ENCODE data around the gene WDR86. TPM values are rescaled to one million over a fixed set of nuclear protein-coding genes. Genes with fewer than 3 reads are reported as not detected.
A peak's percentile ranks its signal among the peaks of the same experiment; 100 is the strongest.

The WDR86 gene
- total RNA-seq, 4 donors from 2014 or later = 17.2 to 41.5 (median 22.1) TPM

GRCh38 chr7:151454305-151454704 is 44.5 kb upstream of the WDR86 start:
- ATAC-seq (ENCODE audit: low FRiP score) = no peak
- TF ChIP-seq, protein P1, sequence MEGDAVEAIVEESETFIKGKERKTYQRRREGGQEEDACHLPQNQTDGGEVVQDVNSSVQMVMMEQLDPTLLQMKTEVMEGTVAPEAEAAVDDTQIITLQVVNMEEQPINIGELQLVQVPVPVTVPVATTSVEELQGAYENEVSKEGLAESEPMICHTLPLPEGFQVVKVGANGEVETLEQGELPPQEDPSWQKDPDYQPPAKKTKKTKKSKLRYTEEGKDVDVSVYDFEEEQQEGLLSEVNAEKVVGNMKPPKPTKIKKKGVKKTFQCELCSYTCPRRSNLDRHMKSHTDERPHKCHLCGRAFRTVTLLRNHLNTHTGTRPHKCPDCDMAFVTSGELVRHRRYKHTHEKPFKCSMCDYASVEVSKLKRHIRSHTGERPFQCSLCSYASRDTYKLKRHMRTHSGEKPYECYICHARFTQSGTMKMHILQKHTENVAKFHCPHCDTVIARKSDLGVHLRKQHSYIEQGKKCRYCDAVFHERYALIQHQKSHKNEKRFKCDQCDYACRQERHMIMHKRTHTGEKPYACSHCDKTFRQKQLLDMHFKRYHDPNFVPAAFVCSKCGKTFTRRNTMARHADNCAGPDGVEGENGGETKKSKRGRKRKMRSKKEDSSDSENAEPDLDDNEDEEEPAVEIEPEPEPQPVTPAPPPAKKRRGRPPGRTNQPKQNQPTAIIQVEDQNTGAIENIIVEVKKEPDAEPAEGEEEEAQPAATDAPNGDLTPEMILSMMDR (IDR thresholded peaks at IDR 0.05) = no peak
- peak; percentile 19 for DNase-seq (ENCODE audit: low spot score)

DNA sequence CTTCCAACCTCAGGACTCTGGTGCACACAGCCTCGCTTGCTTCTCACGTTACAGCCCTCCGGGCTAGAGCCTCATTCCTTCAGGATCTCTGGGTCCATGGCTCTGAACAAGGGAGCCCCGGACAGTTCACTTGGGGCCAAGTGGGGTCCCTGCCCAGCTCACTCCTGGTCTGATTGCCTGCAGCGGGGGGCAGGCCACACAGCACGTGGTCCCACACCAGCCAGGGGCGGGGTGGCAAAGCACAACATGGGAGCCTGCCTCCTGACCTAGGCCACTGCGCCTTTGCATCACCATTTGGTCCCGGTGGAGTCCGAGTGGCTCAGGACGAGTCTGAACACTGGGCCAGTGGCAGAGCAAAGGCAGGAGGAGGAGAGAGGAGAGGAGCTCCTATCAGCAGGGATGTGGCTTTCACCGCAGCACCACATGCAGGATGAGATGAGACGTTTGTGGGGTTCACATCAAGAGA is 43.5 kb upstream of the WDR86 start:
- DNase-seq (ENCODE audit: low spot score) (peak; percentile 17), ATAC-seq (ENCODE audit: low FRiP score) (no peak)
- TF ChIP-seq, protein P1 (IDR thresholded peaks at IDR 0.05) = no peak

DNA sequence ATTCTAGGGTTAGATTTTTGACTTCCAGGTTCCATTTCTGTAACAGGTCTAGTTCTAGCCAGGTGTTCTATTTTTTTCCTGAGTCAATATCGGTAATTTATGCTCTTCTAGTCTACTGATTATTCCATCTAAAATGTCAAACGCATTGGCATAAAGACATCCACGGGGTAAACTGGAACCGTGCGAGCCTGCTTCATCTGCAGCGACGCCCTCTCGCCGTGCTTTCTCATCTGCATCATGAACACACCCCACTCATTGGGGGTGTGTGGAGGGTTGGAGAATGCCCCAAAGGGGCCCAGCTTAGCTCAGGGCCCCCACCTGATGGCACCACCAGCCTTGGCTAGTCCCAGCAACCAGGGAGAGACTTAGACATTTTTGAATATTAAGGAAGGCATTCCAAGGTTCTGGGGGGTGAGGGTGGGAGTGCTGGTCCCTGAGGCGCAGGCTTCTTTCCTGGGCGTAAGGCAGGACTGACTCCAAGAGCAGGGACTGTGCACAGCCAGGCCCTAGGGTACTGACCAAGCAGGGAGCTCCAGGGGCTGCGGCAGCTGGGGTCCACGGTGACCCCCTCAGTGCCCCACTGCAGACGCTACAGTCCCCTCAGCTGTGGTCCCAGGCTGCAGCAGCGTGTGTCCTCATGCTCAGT is 43.0 kb upstream of the WDR86 start:
- ATAC-seq (ENCODE audit: low FRiP score) = no peak
- TF ChIP-seq, protein P1 (IDR thresholded peaks at IDR 0.05) = no peak
- no peak for DNase-seq (ENCODE audit: low spot score)

DNA sequence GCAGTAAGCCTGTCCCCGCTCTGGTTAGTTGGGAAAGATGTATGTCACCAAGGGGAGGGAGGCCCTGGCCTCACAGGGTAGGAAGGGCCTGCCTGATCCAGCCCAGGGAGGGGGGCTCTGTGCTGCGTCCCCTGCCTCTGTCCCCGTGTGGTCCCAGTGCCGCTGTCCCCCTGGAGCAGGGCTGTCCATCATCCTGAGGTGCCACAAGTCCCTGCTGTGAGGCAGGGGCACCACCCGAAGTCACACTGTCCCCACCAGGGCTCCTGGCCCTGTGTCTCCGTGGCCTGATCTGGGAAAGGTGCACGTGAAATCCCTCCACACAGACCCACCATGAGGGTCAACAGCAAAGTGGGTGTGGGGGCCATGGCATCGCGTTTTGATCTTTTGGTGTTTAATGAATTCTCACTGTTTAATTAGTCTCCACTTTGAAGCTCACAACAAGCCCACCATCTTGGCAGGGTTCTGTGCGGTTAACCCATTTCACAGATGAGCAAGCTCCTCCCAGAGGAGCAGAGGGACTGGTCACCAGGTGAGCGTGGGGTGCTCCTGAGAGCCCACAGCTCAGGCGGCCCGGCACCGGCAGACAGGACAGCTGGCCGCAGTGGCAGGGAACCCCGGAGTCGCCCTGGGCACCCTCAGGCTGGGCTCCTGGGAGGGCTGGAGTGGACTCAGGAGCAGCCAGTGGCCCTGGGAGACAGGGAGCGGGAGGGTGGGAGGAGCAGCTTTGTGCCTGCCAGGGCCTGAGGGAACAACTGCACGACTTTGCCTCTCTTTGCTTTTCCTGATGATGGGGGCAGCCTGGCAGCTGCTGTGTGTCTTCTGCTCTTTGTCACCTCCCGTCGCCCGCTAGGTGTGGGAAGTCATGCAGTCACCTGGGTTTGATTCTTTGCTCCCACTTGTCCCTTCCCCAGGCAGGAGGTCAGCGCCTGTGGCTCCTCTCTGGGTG is 42.1 kb upstream of the WDR86 start:
- TF ChIP-seq, protein P1 (IDR thresholded peaks at IDR 0.05) = no peak
- ATAC-seq (ENCODE audit: low FRiP score) (no peak), DNase-seq (ENCODE audit: low spot score) (no peak)

GRCh38 chr7:151451156-151451555 is 41.3 kb upstream of the WDR86 start:
- ATAC-seq (ENCODE audit: low FRiP score) = no peak
- TF ChIP-seq, protein P1 (IDR thresholded peaks at IDR 0.05) = no peak
- no peak for DNase-seq (ENCODE audit: low spot score)

DNA sequence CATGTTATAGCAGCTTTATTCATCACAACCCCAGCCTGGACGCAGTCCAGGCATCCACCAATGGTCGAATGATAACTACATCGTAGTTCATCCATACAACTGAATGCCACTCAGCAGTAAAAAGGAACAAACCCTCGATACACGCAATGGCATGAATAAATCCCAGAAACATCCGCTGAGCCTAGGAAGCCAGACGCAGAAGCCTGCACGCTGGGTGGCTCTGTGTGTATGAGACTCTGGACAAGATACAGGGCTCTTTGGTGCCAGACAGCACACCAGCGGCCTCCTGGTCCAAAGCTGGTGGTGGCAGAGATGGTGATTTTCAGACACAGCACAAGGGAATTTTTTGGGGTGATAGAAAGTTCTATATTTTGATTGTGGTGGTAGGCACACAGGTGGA is 40.2 kb upstream of the WDR86 start:
- DNase-seq (ENCODE audit: low spot score) (no peak), ATAC-seq (ENCODE audit: low FRiP score) (no peak)
- TF ChIP-seq, protein P1 (IDR thresholded peaks at IDR 0.05) = no peak

Data from omental fat pad (tissue), 4 donors.